HG03520 (cell line): ENCODE results near the gene NEURL1B.
"Not testable (repeated sequence)": the region's sequence is repeated elsewhere in the genome, so short reads cannot be mapped to it uniquely, and the experiment has no call there.

Experiments
- ATAC-seq: cut with Tn5 transposase; IDR thresholded peaks from one replicate; pipeline ENCODE4 v1.9.1; 2021; ENCODE audit warnings: mild to moderate bottlenecking, moderate library complexity; ENCODE audit not compliant: unreplicated experiment

NEURL1B gene, protein sequence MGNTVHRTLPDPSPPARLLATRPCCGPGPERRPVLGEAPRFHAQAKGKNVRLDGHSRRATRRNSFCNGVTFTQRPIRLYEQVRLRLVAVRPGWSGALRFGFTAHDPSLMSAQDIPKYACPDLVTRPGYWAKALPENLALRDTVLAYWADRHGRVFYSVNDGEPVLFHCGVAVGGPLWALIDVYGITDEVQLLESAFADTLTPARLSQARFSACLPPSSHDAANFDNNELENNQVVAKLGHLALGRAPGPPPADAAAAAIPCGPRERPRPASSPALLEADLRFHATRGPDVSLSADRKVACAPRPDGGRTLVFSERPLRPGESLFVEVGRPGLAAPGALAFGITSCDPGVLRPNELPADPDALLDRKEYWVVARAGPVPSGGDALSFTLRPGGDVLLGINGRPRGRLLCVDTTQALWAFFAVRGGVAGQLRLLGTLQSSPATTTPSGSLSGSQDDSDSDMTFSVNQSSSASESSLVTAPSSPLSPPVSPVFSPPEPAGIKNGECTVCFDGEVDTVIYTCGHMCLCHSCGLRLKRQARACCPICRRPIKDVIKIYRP

GRCh38 chr5:172640822-172641358, at the start of gene NEURL1B:
NEURL1B (plus strand) TSS chr5:172641263; CDS start chr5:172641407, 144 bp downstream.
- peak; percentile 53 for ATAC-seq

DNA sequence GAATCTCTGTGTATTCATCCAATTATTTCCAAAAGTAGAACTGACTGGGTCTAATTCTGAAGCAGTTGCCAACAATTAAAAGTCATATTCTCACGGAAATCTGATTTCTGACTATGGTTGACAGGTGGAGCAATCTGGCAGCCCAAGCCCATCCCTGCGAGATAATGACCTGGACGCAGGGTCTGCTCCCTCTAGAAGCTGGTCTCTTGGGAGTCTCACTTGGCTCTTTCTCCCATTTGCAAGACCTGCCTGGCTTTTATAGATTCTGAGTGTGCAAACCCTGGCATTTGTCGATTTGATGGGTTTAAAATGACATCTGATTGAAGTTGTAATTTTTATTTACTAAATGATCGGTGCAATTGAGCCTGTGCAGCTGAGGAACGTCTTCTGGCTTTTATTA, 49.4 kb upstream of the NEURL1B start:
- no peak for ATAC-seq

DNA sequence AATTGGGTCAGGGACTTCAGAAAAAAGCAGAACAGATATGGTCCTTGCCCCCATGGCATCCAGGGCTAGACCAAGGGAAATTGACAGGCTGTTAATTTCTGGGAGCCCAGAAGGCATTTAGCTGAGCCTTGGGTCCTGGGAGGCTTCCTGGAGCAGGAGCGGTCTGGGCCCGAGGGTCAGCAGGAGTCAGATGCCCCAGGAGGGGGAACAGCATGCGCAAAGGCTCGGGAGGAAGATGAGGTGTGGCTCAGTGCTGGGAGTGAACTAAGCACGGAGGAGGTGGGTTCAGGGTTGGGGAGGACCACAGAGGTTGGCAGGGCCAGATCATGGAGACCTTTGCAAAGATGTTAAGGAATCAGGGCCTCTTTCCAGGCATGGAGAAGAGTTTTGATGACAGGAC, 48.2 kb upstream of the NEURL1B start:
- no peak for ATAC-seq

DNA sequence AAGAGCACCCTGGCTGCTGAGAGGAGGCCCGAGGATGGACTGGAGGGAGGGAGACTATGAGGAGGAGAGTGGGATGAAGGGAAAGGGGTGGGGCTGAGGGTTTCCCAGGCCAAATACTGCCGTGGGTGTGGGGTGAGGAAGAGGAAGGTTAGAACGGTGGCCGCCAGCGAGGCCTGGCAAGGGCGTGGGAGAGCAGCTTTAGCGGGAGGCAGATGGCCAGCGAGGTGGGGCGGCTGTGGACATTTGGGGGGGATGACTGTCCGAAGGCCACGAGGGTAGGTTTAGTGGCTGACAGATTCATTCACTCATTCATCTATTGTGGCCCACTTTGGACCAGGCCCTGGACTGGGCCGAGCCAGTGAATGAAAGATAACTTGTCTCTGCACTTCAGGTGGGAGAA, 47.8 kb upstream of the NEURL1B start:
- ATAC-seq, result no peak

DNA sequence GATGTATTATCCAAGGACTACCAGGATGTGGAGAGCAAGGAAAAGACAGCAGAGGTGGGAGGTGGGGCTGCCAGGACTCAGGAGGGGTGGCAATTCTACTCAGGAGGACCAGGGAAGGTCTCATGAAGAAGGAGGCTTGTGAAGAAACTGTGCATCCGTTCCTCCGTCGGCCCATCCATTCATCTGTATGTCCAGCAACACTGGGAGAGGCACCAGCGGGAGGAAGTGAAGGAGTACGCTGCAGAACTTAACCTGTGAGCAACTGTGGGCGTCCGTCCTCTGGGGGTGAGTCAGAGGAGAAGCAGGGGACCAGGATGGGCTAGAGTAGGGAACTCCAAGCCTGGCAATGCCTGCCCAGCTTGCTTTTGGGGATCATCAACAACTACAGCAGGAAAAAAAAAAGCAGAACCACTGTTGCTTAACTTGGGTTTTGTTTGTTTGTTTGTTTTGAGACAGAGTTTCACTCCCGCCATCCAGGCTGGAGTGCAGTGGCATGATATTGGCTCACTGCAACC, 47.3 kb upstream of the NEURL1B start:
- ATAC-seq, result no peak

DNA sequence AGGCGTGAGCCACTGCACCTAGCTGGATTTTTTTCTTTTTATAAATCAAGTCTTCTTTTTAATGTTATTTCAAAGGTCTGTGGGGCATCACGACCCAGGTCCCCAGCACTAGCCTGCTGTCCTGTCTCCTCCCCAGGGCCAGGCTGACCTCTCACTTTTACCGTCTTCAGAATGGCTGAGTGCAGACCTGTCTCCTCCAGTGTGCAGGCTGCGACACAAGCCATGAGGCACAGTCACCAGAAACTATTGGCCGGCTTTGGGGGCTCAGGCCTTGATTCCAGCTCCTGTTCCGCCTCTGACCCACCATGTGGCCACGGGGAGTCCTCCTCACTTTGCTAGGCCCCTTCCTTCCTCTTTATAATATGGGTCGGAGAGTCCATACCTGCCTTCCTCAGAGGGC, 46.6 kb upstream of the NEURL1B start:
- ATAC-seq, result no peak

GRCh38 chr5:172594867-172595466, 46.1 kb upstream of the NEURL1B start:
- no peak for ATAC-seq

DNA sequence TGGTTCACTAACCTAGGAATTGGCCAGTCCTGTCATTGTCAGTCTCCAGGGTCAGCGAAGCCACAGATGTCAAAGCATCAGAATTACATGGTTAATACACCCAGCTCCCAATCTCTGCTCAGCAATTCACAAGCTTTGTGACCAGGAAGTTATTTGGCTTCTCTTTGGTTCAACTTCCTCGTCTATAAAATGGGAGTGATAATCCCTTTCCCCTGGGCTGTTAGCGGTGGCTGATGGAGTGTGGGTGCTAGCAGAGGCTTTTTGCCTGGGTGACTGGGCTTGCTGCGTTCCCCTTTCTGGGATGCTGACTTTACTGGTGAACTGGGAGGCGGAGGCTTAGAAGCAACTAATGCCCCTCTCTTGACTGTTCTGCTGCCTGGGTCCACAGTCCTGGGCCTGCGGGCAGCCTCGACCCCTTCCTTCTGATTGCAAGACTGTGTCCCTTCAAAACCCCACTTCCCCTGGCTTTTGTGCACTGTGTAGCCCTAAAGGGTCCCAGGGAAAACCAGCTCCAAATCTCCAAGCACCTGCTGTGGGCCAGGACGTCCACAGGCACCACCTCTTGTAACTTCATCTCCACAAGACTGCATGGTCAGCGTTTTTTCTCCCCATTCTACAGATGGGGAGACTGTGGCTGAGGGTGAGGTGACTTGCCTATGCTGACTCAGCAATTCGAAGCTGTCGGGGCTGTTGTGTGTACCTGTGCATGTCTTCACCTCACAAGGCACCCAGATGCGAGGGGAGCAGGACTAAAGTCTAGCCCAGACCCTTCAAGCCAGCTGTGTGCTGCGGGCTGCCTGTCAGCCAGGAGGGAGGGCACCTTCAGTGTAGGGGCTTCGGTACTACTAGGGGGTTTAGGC, 45.2 kb upstream of the NEURL1B start:
- no peak for ATAC-seq

DNA sequence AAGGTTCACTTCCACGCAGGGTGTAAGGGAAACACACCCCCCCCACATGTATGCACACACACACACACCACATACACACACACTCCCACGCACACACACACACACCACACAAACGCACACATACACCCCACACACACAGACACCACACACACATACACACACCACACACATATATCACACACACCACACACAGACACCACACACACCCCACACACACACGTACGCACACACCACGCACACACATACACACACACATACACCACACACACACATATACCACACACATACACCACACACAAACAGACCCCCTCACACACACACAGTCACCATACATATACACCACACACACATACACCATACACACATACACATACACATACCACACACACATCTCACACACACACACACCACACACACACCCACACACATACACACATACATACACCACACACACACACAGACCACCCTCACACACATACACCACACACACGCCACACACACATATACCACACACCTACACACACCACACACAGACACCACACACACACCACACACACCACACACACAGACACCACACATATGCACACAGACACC, 44.3 kb upstream of the NEURL1B start:
- no peak for ATAC-seq

GRCh38 chr5:172597755-172598155, 43.3 kb upstream of the NEURL1B start:
- no peak for ATAC-seq

- ATAC-seq, result no peak
Observed at GRCh38 chr5:172598251-172599203, 42.5 kb upstream of the NEURL1B start.

- no peak for ATAC-seq
Observed at GRCh38 chr5:172599204-172599567, 41.9 kb upstream of the NEURL1B start.

DNA sequence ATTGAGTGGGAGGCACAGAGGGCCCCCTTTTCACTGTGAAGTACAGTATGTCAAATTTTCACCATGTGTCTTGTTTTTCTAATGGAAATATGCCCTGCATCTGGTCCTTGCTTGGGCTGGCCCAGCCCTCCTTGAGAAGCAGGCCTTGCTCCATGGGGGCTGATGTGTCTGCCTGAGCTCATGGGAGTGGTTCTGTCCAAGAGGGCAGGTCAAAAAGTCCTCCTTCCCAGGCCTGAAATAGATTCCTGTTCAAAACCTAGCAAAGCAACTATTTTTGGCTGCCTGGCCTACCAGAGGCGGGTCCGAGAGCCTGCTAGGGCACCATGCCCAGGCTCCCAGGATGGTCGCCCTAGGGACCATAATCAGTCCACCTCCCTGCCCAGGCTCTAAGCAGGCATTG, 40.5 kb upstream of the NEURL1B start:
- no peak for ATAC-seq

DNA sequence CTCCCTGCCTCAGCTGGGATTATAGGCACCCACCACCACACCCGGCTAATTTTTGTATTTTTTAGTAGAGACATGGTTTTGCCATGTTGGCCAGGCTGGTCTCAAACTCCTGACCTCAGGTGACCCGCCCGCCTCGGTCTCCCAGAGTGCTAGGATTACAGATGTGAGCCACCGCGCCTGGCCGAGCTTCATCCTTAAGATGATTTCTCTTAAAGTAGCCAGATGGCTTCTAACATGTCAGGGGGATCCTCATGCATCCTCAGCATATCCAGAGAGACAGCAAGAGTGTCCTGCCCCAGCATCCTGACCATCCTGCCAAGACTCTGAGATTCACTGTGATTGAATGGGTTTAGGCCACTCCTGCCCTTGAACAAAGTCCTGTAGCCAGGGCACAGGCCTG, 39.5 kb upstream of the NEURL1B start:
- not testable (repeated sequence) for ATAC-seq

- no peak for ATAC-seq
Observed at GRCh38 chr5:172602783-172603231, 38.3 kb upstream of the NEURL1B start.

DNA sequence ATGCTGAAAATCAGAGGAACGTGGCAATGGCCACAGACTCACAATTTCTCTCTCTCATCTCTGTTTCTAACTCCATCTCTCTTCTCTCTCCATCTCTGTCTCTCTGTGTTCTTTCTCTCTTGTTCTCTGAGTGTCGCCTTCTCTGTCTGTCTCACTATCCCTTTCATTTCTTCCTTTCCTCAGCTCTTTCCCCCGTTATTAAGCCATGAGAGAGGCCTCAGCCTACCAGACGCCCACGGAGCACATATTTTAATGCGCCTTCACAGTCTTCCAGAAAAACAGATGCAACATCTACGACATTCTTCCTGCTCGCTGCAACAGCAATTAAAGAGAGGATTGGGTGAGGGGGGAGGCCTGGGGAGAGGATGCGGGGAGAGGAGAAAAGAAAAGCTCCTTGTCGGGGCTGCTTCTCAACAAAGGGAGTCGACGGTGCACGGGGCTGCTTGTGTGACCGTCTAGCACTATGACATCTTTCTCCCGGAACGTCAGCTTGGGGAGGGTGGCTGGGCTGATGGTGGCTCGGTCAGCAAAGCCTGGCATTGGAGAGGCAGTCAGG, 37.7 kb upstream of the NEURL1B start:
- ATAC-seq, result no peak

GRCh38 chr5:172605466-172605865, 35.6 kb upstream of the NEURL1B start:
- no peak for ATAC-seq

DNA sequence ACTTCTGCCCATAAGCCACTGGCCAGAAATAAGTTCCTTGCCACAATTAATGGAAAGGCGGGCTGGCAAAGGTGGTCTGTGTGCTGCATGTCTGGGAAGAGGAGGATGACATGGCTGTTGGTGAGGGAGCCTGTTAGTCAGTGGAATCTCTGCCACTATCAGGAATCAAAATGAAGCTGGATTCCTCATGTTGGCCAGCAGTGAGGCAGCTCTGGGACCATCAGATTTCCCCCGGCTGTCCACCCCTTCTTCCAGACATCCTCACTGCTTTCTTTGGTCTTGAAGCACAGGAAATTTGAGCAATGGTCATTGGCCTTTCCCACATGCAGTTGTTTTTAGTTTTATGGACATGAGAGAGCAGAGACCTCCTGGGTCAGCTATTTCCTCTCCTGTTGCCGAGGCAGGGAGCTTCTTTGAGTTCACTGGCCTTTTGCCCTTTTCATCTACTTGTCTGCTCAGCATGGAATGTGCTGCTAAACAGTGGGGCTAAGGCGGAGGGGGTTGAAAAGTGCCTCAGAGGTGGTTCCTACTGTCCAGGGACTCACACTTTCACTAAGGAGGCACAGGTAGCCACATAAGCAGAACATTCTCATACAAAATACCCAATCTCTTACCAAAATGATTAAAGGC, 34.8 kb upstream of the NEURL1B start:
- no peak for ATAC-seq
